Measurements from ENCODE around the gene FAM200B.

GRCh38 chr4:15718465-15718864 lies 36.8 kb downstream of the FAM200B start:
- TF ChIP-seq GATA2 (IDR thresholded peaks at IDR 0.05; ENCODE audit: low read depth, low read length) = no peak
- TF ChIP-seq GATA3 (IDR thresholded peaks at IDR 0.05; ENCODE audit: low read depth, low read length) = no peak
